Omental fat pad (tissue), 4 donors: ENCODE results near the gene RERE. TPM values are rescaled to one million over a fixed set of nuclear protein-coding genes. Genes with fewer than 3 reads are reported as not detected.
"Not testable (repeated sequence)": the region's sequence is repeated elsewhere in the genome, so short reads cannot be mapped to it uniquely, and the experiment has no call there.

ENCODE experiments used
- ATAC-seq: fragments of 150-250 bp; one replicate; pipeline ENCODE4 v1.9.1; 2016; ENCODE audit warnings: mild to moderate bottlenecking, moderate library complexity; ENCODE audit not compliant: low FRiP score
- DNase-seq: peaks from one replicate; pipeline ENCODE4 v3.0.0-alpha.2; 2019; ENCODE audit warnings: low spot score
- total RNA-seq, 4 donors: library from RNA; depleted of rRNA; stranded (reverse); fragments of >200 nt; gene quantifications; one replicate each; pipeline ENCODE4 v1.1.0, GENCODE V29; 2016
- TF ChIP-seq, protein P1 (sequence below), 3 donors: fragments of 450-650 bp; IDR thresholded peaks; one replicate each; pipeline ENCODE4 v1.5.1; 2016 to 2017; ENCODE audit warnings: antibody characterized with exemption in 3 of 3, mild to moderate bottlenecking in 3 of 3, moderate library complexity in 2 of 3

The RERE gene
- total RNA-seq, 4 donors from 2014 or later: 46.3 to 117 (median 55.4) TPM

GRCh38 chr1:8736927-8737326, 80.5 kb downstream of the RERE start:
- ATAC-seq (no peak), DNase-seq (no peak)
- TF ChIP-seq, protein P1, sequence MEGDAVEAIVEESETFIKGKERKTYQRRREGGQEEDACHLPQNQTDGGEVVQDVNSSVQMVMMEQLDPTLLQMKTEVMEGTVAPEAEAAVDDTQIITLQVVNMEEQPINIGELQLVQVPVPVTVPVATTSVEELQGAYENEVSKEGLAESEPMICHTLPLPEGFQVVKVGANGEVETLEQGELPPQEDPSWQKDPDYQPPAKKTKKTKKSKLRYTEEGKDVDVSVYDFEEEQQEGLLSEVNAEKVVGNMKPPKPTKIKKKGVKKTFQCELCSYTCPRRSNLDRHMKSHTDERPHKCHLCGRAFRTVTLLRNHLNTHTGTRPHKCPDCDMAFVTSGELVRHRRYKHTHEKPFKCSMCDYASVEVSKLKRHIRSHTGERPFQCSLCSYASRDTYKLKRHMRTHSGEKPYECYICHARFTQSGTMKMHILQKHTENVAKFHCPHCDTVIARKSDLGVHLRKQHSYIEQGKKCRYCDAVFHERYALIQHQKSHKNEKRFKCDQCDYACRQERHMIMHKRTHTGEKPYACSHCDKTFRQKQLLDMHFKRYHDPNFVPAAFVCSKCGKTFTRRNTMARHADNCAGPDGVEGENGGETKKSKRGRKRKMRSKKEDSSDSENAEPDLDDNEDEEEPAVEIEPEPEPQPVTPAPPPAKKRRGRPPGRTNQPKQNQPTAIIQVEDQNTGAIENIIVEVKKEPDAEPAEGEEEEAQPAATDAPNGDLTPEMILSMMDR (IDR thresholded peaks at IDR 0.05): no peak

DNA sequence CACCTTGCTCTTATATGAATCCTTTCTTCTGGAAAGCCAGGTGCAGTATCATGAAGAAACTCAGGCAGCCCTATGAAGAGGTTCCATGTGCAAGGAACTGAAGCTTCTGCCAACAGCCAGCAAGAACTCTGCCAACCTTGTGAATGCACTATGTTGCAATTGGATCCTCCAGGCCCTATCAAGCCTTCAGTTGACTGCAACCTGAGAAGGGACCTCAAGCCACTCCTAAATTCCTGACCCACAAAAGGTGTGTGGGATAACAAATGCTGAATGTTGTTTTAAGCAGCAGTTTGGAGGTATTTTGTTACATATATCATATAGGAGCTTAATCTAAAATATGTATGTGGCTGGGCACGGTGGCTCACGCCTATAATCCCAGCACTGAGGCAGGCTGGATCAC, 84.0 kb downstream of the RERE start:
- ATAC-seq (no peak), DNase-seq (no peak)
- TF ChIP-seq, protein P1 (IDR thresholded peaks at IDR 0.05): no peak

DNA sequence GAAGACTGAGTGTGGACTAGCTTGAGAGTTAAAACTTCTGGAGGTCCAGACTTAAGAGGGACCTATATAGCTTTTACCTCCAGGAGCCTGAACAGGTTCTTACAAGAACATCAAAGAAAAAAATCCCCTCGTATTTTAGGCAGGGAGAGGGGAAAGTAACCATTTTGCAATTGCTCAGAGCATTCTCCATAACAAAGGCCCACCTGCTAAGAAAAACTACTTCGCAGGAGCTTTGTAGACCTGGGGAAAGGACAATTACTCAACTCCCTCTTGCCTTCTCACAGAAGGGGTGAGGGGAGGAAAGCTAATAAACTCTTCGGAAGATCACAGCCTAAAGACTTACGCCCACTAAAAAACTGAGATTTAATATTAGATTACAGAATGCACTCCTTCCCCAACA, 86.3 kb downstream of the RERE start:
- TF ChIP-seq, protein P1 (IDR thresholded peaks at IDR 0.05): no peak
- no peak for ATAC-seq
- no peak for DNase-seq

DNA sequence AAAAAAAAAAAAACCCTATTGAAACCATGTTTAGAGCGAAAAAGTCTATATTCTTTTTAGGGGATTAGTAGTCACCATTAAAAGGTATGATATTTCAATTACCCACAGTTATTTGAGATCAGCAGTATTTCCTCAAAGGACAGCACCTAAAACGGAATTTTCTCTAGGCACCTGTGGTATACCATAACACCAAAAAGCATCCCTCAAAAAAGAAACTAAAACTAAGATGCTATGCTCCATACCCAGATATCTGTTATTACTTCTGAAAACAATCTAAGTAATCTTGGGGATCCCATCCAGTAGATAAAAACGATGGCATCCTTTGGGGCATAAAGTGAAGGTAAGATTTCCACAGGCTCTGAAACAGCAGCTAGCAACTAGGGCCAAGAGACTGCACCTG, 89.0 kb downstream of the RERE start:
- no peak for ATAC-seq
- TF ChIP-seq, protein P1 (IDR thresholded peaks at IDR 0.05): no peak
- DNase-seq: no peak

DNA sequence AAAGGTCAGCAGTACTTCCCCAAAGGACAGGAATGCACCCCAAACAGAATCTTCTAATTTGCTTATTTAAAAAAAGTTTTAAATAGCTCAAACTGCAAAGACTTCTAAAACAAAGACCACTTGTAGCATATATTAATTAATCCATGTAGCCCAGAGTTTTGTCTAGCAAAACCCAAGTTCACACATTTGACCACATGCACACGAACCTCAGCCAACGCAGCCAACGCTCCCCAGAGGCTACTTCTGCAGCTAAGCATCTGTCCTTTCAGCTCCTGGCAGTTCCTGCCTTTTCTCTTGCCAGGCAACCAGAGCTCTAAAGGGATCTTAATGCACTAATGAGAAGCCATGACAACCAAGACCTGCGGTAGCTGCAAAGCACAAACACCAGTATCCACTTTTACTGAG, 89.6 kb downstream of the RERE start:
- DNase-seq (no peak), ATAC-seq (no peak)
- TF ChIP-seq, protein P1 (IDR thresholded peaks at IDR 0.05): no peak

GRCh38 chr1:8727316-8727715, 90.1 kb downstream of the RERE start:
- not testable (repeated sequence) for DNase-seq, ATAC-seq

DNA sequence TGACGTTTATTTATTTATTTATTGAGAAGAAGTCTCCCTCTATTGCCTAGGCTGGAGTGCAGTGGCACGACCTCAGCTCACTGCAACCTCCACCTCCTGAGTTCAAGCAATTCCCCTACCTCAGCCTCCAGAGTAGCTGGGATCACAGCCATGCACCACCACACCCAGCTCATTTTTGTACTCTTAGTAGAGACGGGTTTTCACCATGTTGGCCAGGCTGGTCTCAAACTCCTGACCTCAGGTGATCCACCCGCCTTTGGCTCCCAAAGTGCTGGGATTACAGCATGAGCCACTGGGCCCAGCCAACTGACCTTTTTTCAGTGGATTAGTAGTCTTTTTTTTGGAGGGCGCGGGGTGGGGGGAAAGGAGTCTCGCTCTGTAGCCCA, 90.6 kb downstream of the RERE start:
- not testable (repeated sequence) for ATAC-seq, DNase-seq

GRCh38 chr1:8723010-8723409, 94.4 kb downstream of the RERE start:
- TF ChIP-seq, protein P1 (IDR thresholded peaks at IDR 0.05): no peak
- DNase-seq: no peak
- no peak for ATAC-seq
